Astrocyte of the spinal cord (primary cell): ENCODE data around the gene TXNRD2.

Experiments
- DNase-seq: peaks from one replicate; pipeline ENCODE4 v3.0.0; 2011; ENCODE audit warnings: low read depth, low spot score
- H3K4me3 ChIP-seq: 2 replicates; pipeline ENCODE4 v1.5.1; 2011; ENCODE audit warnings: low read depth, mild to moderate bottlenecking, low read length, moderate library complexity
- in situ Hi-C: cut with HindIII; loops from 2 replicates; pipeline ENCODE4 v1.10.0; 2017; ENCODE audit warnings: low sequenced_read_pairs
- TF ChIP-seq, protein P1 (sequence below): IDR thresholded peaks from 2 replicates; pipeline ENCODE4 v1.5.1; 2012; ENCODE audit warnings: low read depth, mild to moderate bottlenecking, low read length, inconsistent platforms

TXNRD2 gene

GRCh38 chr22:19957445-19957844 is 15.8 kb upstream of the TXNRD2 start:
- in situ Hi-C loops, result no loop called here
- TF ChIP-seq, protein P1, sequence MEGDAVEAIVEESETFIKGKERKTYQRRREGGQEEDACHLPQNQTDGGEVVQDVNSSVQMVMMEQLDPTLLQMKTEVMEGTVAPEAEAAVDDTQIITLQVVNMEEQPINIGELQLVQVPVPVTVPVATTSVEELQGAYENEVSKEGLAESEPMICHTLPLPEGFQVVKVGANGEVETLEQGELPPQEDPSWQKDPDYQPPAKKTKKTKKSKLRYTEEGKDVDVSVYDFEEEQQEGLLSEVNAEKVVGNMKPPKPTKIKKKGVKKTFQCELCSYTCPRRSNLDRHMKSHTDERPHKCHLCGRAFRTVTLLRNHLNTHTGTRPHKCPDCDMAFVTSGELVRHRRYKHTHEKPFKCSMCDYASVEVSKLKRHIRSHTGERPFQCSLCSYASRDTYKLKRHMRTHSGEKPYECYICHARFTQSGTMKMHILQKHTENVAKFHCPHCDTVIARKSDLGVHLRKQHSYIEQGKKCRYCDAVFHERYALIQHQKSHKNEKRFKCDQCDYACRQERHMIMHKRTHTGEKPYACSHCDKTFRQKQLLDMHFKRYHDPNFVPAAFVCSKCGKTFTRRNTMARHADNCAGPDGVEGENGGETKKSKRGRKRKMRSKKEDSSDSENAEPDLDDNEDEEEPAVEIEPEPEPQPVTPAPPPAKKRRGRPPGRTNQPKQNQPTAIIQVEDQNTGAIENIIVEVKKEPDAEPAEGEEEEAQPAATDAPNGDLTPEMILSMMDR, result peak; percentile 7
- no peak for DNase-seq
- H3K4me3 ChIP-seq, result no peak overlapping the region

DNA sequence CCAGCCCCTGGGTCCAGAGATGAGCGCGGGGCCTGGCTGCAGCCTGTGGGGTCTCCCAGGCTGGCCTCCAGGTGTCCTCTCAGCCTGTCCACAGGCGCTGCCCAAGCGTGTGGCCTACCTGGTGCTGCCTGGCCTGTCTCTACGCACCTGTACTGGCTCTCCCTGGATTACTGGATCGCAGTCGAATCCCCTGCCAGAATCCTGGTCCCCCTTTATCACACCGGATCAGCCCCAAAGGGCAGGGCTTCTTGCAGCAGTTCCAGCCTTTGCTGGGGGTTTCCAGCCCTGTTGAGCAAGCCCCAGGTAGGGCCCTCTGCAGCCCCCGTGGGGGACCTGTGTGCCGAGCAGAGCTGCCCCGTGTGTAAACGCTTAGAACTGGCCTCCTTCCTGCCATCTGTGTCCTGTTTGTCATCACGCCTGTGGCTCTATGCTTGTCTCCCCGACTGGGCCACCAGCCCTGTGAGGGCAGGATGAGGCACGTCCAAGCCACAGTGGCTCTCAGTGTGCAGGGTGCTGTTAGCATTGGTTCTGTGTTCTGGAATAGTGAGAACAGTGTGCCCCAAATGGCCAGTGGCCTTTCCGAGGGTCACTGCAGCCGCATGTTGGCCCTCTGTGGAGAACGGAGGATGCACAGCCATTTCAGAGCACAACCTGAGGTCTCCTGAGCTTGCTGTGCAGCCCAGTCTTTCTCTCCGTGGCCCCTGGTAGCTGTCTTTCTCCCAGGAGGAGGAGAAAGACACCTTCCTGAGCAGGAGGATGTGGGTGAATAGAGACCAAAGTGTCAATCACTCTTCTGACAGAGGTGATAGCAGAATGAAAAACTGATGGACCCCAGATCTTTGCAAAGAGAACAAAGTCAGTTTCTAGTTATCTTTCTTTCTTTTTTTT is 13.9 kb upstream of the TXNRD2 start:
- TF ChIP-seq, protein P1, result no peak
- in situ Hi-C loops, result no loop called here
- H3K4me3 ChIP-seq, result no peak overlapping the region

DNA sequence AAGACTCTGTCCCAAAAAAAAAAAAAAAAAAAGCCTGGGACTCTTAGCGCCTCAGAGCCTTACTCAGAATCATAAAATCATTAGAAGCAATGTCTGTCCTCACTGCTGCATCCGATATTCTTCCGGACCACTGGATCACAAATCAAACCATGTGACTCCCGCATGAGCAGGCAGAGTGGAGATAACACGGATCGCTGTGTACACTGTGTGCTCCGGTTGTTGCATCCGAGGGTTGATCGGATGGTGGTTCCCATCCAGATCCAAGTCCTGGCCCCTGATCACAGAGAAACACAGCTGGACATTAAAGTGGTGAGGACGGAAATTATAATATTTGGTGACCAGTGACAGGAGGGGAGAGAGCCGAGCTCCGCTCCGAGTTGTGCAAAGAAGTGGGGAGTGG is 9.7 kb upstream of the TXNRD2 start:
- no peak for DNase-seq
- in situ Hi-C loops, result no loop called here

More for the DNA sequence above, 13.9 kb upstream of the TXNRD2 start:
- no peak for DNase-seq

GRCh38 chr22:19948057-19948760 is 6.6 kb upstream of the TXNRD2 start:
- no peak for DNase-seq
- no peak overlapping the region for H3K4me3 ChIP-seq
- TF ChIP-seq, protein P1, result no peak
- in situ Hi-C loops, result no loop called here

More for the DNA sequence above, 9.7 kb upstream of the TXNRD2 start:
- TF ChIP-seq, protein P1, result no peak
- H3K4me3 ChIP-seq, result no peak overlapping the region

- TF ChIP-seq, protein P1, result no peak
These were observed 1.7 kb upstream of the TXNRD2 start for GRCh38 chr22:19943082-19944026.

More at GRCh38 chr22:19943082-19944026, 1.7 kb upstream of the TXNRD2 start:
- in situ Hi-C loops, result no loop called here
- DNase-seq, result peak; percentile 90
- H3K4me3 ChIP-seq, result peak overlapping the region; percentile 83
